NB4 (cell line): ENCODE measurements around the gene STX8.

Experiments used
- CTCF ChIP-seq: IDR thresholded peaks from one replicate; pipeline ENCODE4 v1.5.1; 2012; ENCODE audit warnings: low read depth, low read length
- TF ChIP-seq, protein P1 (sequence below): IDR thresholded peaks from 2 replicates; pipeline ENCODE4 v1.6.1; 2011; ENCODE audit warnings: low read depth, low read length

DNA sequence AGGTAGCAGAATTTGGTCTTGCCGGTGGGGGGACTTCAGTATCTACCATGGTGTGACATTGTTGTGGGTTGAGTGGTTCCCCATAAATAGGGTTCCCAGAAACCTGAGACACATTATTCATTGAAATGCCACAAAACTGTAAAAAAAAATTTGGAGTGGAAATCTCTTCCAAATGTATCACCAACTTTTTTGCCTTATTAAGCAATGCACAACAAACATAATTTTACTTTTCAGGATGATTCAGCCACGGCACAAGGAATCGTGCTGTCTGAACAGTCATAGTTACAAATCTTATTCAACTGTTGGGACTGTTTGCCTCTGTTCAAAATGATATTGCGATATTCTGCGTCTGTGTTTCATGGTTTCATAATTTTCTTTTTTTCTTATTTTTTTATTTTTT is 373.1 kb downstream of the STX8 start:
- no peak for TF ChIP-seq CTCF
- TF ChIP-seq, protein P1, sequence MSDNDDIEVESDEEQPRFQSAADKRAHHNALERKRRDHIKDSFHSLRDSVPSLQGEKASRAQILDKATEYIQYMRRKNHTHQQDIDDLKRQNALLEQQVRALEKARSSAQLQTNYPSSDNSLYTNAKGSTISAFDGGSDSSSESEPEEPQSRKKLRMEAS = no peak
